Pons (tissue), 1 donor: ENCODE results near the gene STAG1.
"Not testable (repeated sequence)": the region's sequence is repeated elsewhere in the genome, so short reads cannot be mapped to it uniquely, and the experiment has no call there.

Source experiments
- DNase-seq: peaks from one replicate; pipeline ENCODE4 v3.0.0-alpha.2; 2016; ENCODE audit warnings: low spot score

The STAG1 gene

DNA sequence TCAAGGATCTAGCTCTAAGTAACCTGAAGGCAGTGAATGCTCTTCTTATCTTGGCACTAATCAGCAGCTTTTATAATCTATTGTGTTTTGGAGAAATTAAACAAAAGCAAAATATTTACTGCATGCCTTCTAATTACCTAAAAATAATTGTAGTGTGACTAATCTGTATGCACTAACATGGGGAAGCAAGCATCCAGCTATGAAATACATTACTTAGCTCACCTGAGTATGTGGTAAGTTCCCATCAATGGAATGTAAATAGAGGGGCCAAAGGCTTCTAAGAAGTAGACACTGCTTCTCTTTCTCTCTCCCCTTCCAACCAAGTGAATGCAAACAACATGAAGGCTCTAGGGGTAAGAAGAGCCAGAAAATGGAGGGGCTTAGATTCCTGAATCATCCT lies 165.6 kb downstream of the STAG1 start:
- no peak for DNase-seq

DNA sequence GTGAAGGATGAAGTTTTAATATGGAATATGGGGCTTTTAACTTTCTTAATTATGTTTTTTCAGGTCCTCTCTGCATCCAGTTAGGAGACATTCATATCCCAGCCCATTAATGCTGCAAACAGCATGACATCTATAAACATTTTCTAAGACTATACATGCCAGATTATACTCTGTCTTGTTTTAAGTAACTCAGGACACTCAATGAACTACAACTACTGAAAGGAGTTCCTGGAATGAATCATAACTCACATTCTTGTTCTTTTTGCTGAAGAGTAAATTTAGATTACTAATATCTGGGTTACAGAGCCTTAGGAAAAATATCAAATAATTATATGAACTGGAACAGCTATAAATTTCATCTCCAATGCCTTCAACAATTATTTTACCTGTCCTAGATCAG lies 167.4 kb downstream of the STAG1 start:
- DNase-seq = no peak

DNA sequence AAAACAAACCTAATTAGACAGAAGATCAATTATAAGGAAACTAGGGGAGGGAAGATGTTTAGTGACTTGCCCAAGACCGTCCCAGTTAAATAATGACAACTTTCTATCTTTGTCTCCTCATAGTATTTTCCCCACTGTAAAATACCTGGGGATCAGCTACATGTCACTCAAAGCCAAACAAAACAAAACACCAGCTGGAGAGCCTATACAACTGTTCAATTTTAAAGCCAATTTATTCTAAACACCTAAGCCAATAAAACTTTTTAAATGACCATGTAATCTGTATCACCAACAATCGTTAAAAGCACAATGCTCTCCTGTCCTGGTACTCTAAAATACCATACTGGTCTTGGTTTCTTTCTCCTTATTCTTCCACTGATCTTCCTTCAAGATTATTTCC lies 168.4 kb downstream of the STAG1 start:
- DNase-seq = no peak

DNA sequence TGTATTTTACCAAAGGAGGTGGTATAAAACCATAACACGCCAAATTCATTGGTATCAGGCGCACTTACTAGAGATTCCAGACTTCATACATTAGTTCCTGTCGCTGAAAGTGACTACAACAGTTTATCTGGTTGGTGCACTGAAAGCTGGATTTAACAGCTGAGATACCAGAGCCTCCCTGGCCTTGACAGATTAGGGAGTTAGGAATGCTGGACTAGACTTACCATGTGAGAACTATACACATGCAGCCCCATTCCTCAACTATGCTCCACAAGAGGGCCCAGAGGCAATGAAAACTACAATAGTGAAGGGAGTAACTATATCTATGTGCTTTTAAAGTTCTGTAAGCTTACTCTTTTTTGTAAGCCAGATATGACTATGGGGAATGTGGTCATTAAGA lies 174.4 kb downstream of the STAG1 start:
- DNase-seq = no peak

DNA sequence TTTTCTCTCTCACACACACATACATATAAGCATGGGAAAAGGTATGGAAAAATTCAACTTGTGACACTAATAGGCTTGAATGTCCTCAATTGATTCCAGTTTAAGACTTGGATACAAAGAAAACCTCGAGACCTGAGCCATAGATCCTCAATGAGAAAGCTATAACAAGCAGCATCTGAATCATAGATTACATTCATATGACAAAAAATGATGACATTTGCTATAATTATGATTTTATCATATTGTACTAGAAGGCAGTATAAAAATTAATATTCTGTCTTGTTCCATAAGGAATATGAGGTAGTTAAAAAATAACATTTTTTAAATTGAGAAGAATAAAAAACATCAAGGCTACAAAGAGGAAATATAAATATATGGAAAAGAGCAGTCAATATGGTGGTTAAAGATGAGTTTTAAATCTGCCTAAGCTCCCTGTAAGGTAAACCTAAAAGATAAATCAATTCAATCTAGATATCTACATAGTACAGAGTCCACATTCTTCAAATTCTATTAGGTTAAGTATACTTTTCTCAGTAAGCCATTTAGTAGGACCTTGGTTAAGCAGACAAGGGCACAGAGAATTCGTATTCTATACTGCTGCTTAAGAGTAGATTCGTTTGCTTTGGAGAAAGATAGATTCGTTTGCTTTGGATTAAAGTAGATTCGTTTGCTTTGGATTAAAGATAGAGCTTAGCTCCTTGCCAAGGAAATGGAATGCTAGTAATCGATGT lies 175.7 kb downstream of the STAG1 start:
- no peak for DNase-seq

DNA sequence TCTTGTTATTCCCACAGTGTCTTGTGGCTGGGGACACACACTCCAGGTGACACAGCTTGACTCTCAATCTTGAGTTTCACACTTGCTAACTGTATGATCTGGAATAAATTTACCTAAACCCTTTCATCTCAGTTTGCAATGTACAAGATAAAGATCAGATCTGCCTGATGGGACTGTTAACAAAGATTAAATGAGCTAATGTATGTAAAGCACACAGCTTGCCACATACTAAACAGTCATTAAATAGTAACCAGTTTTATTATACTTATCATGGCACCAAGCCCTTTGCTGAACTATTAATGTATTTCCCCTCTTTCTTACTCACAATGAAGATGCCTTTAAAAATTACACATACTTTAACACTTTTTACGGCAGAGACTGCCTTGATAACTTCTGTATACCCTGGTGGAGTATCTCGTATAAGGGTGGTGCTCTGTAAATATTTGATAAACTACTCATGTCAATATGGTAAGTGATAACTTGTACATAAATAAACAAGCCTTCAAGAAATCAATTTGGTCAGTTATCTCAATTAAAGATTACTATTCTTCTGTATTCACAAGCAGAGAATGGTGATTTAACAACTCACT lies 184.5 kb downstream of the STAG1 start:
- DNase-seq = no peak

DNA sequence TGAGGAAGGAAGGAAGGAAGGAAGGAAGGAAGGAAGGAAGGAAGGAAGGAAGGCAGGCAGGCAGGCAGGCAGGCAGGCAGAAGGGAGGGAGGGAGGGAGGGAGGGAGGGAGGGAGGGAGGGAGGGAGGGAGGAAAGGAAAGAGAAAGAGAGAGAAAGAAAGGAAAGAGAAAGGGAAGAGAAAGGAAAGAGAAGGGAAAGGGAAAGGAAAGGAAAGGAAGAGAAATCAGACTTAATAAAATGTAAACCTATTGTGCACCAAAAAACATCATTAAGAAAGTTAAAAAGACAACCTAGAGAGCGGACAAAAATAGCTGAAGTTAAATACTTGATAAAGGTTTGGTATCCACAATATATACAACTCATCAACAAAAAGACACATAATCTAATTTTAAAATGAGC lies 187.2 kb downstream of the STAG1 start:
- not testable (repeated sequence) for DNase-seq

DNA sequence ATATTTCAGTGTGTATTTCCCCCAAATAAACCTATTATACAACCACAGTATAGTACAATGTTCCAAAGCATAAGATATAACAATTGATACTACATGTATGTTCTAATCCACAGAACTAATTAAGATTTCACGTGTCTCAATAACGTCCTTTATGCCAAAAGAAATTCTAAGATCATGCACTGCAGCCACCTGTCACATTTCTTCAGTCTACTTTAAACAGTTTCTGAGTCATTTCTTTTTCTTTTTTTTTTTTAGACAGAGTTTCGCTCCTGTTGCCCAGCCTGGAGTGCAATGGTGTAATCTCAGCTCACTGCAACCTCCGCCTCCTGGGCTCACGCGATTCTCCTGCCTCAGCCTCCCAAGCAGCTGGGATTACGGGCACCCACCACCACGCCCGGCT lies 190.2 kb downstream of the STAG1 start:
- DNase-seq = no peak

DNA sequence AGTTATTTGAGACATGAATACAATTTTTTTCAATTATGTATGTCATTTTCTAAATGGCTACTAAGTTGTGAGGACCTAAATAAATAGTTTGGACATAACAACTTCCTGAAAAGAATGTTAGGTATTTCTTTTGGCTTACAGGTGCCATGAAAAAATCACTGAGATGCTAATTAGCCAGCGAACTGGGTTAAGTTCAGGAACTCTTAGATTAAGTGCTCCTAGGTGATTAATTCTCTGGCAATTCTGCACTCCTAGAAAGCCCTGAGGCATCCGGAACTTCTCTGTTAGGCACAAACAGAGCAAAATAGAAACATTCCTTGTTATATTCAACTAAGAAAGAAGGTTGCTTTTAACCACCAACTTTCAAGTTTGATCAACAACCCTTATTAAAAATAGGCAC lies 192.3 kb downstream of the STAG1 start:
- DNase-seq = no peak

DNA sequence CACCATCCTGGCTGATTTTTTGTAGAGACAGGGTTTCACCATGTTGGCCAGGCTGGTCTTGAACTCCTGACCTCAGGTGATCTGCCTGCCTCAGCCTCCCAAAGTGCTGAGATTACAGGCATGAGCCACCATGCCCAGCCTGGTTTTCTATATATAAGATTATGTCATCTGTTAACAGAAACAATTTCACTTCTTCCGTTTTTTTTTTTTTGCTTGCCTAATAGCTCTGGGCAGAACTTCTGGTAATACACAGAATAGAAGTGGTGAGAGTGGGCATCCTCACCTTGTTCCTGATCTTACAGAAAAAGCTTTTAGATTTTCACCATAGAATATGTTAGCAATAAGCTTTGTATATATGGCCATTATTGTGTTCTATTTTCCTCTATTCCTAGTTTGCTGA lies 202.7 kb downstream of the STAG1 start:
- DNase-seq = not testable (repeated sequence)

DNA sequence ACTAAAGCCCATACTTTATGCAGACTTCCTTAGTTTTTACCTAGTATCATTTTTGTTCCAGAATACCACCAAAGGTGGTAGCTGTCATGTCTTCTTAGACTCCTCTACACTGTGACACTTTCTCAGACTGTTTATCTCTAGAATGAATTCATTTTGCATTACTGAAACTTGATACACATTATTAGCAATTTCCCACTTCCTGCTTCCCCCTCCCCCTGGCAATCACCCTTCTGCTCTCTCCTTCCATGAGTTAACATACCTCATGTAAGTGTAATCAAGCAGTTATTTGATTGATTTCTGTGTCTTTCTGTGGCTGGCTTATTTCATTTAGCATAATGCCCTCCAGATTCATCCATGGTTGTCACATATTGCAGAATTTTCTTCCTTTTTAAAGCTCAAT lies 204.9 kb downstream of the STAG1 start:
- no peak for DNase-seq

DNA sequence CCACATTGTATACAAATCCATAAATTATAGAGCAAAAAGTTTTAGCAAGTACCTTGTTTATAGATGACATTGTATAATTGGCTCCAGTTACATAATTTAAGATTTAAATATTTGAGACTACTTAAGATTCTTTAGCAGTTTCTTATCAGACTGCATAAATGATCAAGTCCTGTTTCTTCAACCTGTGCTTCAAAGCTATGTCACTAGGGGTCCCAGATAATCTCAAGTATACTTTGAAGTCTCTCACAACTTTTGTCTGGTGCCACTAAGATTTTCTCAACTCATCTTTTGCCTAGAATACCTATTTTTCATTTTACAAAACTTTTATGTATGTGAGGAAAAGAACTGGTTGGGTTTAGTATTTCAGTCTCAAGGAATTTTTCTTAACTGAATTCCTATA lies 205.5 kb downstream of the STAG1 start:
- no peak for DNase-seq

DNA sequence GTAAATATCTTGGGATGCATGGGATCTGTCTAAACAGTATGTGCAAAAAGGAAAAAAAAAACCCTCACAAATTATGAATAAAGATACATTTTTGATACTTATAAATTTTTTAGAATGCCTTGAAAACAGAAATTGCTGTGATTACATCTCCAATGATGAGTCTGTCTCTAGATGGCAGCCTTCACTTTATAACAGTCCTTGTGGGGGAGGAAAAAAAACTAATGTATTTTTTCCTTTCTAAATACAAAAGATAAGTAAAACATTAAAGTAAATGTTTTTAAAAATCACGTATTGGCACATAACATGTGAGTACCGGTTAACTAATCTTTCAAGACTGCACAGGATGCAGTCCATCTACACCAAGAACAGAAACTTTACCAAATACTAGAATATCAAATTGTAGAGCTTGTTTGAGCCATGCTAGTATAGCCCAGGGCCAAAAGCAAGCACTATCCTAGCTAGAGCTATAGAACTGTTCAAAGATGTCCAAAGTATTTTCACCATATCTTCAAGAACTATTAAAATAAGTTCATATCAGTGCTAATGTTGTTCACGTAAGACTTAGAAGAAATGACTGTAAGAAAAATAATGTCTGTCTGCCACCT lies 206.4 kb downstream of the STAG1 start:
- DNase-seq = peak; percentile 79

DNA sequence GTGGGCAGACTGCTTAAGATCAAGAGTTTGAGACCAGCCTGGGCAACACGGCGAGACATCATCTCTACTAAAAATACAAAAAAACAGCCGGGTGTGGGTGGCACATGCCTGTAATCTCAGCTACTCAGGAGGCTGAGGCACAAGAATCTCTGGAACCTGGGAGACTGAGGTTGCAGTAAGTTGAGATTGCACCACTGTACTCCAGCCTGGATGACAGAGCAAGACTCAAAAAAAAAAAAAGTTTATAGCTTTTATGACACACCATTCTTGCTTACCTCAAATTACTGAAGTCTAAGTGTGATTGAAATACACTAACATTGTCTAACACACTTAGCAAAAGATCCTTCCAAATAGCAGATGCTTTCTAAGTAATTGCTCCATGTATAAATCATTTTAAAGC lies 207.6 kb downstream of the STAG1 start:
- no peak for DNase-seq

DNA sequence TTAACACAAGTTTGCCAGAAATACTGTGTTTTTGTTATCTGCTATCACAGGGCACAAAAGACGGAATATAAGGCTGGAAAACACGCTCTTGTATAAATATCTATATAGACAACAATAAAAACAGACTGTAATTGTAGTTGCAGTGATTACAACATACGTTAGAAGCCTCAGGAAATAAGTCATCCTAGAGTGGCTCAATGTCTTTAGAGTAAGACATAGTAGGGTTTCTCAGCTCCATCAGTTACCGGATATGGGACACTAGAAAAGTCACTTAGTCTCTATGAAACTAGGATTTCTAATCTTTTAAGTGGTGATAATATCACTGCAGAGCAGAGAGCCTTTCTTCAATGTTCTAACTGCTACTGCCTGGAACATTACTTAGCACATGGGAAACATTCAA lies 208.8 kb downstream of the STAG1 start:
- DNase-seq = no peak

DNA sequence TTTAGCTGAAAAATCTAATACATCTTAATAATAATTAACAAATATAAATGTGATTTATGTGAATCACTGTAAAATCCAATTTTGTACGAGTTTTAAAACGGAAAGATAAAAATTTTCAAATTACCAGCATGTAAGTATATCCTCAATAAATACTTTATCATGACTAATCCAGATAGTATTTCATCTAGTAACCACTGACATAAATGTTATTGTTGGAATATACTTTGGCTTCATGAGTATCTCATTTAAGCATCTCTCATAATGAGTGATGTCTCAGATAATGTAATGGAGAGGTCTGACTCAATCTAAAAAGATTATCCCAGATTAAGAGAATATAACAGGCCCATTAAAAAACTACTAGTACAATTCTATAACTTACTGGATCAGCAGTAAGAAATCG lies 216.3 kb downstream of the STAG1 start:
- DNase-seq = no peak

DNA sequence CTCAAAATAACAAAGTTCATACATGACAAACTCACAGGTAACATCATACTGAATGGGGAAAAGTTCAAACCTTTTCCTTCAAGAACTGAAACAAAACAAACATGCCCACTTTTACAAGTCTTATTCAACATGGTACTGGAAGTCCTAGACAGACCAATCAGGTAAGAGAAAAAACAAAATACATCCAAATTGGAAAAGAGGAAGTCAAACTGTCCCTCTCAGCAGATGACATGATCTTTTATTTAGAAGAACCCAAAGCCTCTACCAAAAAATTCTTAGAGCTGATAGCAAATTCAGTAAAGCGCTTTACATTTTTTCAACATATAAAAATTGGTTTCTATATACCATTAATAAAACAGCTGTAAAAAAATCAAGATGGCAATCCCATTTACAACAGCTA lies 219.4 kb downstream of the STAG1 start:
- no peak for DNase-seq

DNA sequence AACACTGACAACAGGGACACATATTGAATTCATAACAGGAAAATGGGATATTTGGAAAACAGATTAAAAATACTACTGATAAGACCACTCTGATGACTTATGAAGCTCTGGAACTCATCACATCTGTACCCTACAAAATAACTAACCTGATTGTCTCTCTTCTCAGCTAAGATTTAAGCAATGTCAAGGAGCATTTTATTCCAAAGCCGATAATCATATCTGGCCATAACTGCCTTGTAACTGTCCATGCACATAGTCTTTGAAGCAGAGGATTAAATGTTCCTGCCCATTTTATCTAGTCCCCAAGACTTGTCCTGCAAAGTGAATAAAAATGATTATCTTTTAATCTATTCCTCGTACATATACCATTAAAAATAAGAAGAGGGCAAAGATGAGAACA lies 234.1 kb downstream of the STAG1 start:
- no peak for DNase-seq

DNA sequence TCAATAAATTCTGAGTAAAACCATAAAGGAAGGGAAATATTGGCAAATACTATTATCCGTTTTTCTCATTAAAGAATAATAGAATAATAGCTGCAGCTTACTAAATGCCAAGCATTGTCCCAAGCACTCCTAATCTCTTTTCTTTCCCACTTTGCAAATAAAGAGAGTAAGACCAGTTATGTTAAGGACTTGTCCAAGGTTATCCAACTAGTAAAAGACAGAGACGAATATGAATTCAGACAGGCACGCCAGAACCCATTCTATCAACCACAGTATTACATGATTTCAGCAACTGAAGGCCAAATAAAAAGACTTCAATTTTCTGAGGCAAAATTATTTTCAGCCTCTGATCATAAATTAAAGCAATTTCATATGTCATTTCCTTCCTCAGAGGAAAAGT lies 235.5 kb downstream of the STAG1 start:
- no peak for DNase-seq

DNA sequence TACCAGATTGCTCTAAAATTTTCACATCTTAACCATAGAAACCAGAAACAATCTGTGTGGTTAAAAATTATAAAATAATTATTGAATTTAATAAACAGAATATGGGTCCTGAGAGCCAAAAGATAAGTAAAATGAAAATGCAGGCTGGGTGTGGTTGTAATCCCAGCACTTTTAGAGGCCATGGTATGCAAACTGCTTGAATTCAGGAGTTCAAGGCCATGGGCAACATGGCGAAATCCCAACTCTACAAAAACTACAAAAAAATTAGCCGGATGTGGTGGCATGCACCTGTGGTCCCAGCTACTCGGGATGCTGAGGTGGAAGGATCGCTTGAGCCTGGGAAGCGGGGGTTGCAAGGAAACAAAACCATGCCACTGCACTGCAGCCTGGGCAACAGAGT lies 236.1 kb downstream of the STAG1 start:
- DNase-seq = no peak

DNA sequence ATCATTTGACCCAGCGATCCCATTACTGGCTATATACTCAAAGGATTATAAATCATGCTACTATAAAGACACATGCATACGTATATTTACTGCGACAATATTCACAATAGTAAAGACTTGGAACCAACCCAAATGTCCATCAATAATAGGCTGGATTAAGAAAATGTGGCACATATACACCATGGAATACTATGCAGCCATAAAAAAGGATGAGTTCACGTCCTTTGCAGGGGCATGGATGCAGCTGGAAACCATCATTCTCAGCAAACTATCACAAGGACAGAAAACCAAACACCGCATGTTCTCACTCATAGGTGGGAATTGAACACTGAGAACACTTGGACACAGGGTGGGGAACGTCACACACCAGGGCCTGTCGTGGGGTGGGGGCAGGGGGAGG lies 237.6 kb downstream of the STAG1 start:
- DNase-seq = not testable (repeated sequence)

DNA sequence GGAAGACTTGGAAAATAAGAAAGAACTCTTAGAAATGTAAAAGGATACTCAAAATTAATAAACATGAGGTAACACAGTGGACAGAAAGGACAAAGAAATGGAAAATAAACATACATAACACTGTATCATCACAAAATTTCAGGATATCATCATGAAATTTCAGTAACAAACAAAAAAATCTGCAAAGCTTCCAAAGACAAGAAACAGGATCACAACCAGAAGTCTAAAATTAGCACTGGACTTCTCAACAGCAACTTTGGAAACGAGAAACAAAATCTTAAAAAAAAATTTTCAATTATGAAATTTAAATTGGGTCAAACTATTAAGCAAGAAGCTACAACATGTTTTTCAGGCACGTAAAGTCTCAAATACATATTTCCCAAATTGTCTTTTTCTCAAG lies 238.8 kb downstream of the STAG1 start:
- no peak for DNase-seq

DNA sequence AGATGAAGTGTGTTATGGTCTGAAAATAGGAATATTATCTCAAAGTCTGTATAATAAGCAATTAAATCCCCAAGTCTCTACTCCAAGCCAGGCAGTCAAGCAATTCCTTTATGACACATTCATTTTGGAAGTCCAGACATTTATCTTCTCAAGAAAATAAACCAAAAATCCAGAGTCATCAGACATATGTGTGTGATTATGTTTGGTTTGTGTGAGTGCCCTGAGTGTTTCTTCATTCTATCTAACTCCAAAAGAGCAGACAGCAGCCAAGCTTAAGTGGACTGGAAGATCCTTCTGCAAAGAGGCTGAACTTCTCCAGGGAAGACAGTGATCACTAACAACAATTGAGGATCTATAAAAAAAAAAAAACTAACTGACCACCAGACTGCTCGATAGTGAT lies 239.8 kb downstream of the STAG1 start:
- DNase-seq = no peak

DNA sequence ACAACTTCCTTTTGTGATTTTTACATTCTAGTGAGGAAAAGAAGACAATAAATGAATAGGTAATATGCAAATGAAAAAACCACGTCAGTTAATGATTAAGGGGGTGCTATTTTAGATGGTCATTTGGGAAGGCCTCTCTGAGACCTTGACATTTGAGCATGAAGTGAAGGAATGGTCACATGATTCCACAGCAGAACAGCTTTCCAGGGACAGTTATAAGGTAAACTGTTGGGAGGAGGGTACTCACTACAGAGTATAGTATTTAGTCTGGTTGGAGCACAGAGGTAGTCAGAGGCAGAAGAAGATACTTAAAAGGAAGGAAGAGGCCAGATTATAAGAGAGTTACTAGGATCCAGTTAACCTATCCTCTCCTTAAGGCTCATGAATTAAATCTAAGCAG lies 246.5 kb downstream of the STAG1 start:
- no peak for DNase-seq
